Measurements from ENCODE around the gene GBP5. TPM values are rescaled to one million over a fixed set of nuclear protein-coding genes. Genes with fewer than 3 reads are reported as not detected.

The GBP5 gene
- polyA plus RNA-seq, 1 of the 3 experiments (the other 2 are of a cell fraction), result 0.08 TPM

DNA sequence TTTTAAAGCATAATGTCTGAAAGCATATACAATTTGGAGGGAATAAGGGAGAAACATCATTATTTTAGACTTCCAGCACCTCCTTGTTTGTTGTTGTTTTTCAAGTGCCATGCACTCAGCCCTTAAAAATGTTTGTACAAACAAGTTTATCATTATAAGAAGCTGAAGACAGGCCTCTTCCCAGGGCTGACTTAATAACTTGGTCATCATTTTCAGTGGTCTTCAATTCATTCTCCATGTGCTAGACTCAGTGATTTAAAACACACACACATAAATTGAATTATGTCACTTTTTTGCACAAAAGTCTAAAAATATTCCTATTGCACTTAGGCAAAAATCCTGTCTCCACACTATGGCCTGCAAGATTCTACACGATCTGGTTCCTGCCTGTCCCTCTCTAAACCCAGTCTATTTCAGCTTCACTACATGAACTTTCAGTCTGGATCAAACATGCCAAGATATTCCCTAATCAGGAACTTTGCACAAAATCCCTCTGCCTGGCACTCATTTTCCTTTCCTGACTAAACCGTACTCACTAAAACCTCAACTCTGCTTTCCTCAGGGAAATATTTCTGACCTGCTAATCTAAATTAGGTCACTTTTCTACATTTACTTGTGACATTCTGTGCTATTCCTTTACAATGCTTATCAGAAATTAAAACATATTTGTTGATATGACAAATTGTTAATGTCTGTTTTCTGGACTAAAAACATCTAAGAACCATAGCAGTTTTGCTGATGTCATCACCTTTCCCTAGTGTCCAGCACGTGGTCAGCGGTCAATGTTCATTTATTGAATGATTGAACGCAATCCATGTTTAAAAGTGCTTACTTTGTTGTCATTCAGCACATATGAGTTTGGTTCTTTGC is 14.8 kb upstream of the GBP5 start:
- H3K27me3 ChIP-seq (ENCODE audit: insufficient read depth), result no peaks in the 10 kb centered on the region; the same call in 1 of the 2 replicates
- H3K4me2 ChIP-seq, result no peak overlapping the region
- no peak for DNase-seq
- 66% methylated on average over 5 of the region's 5 CpGs for WGBS (ENCODE audit: low lambda C conversion rate)
- no peaks in the 10 kb centered on the region for H4K20me1 ChIP-seq (ENCODE audit: insufficient read depth)
- H2AFZ ChIP-seq (ENCODE audit: low read depth), result no peak overlapping the region
- no peaks in the 10 kb centered on the region for H3K36me3 ChIP-seq (replicated peaks in 1 of 2; ENCODE audit: control insufficient read depth in 1 of 2, insufficient read depth in 2 of 2, low read length in 1 of 2)
- ChIA-PET CTCF (no interaction called here), POLR2A (no interaction called here)
- H3K9ac ChIP-seq, result no peak overlapping the region
- H3K79me2 ChIP-seq (ENCODE audit: insufficient read depth), result no peaks in the 10 kb centered on the region
- no peaks in the 10 kb centered on the region for H3K9me3 ChIP-seq
- TF ChIP-seq GATA2 (CRISPR knock-in tag; IDR thresholded peaks at IDR 0.05) (no peak), SMC3 (IDR thresholded peaks at IDR 0.05; ENCODE audit: low read depth, low read length) (no peak), CHD2 (IDR thresholded peaks at IDR 0.05; ENCODE audit: low read length, partially characterized antibody) (no peak), NFIC (IDR thresholded peaks at IDR 0.05; ENCODE audit: borderline replicate concordance) (no peak), FOSL2 (IDR thresholded peaks at IDR 0.05; ENCODE audit: borderline replicate concordance, low read depth) (no peak), RXRA (IDR thresholded peaks at IDR 0.05; ENCODE audit: borderline replicate concordance, low read depth) (no peak), POLR2AphosphoS5 (IDR thresholded peaks at IDR 0.05; ENCODE audit: low read depth, low read length) (no peak), TAF1 (IDR thresholded peaks at IDR 0.05; ENCODE audit: borderline replicate concordance, low read depth, low read length) (no peak), EP300 (IDR thresholded peaks at IDR 0.05; ENCODE audit: borderline replicate concordance in 1 of 2, low read depth in 1 of 2, low read length in 1 of 2) (no peak), RCOR1 (IDR thresholded peaks at IDR 0.05; ENCODE audit: low read length) (no peak), EZH2phosphoT487 (IDR thresholded peaks at IDR 0.05; ENCODE audit: borderline replicate concordance, low read depth) (no peak)
- TF ChIP-seq, protein P1, sequence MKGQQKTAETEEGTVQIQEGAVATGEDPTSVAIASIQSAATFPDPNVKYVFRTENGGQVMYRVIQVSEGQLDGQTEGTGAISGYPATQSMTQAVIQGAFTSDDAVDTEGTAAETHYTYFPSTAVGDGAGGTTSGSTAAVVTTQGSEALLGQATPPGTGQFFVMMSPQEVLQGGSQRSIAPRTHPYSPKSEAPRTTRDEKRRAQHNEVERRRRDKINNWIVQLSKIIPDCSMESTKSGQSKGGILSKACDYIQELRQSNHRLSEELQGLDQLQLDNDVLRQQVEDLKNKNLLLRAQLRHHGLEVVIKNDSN (IDR thresholded peaks at IDR 0.05; ENCODE audit: borderline replicate concordance, low read depth), result no peak
- TF ChIP-seq, protein P2, sequence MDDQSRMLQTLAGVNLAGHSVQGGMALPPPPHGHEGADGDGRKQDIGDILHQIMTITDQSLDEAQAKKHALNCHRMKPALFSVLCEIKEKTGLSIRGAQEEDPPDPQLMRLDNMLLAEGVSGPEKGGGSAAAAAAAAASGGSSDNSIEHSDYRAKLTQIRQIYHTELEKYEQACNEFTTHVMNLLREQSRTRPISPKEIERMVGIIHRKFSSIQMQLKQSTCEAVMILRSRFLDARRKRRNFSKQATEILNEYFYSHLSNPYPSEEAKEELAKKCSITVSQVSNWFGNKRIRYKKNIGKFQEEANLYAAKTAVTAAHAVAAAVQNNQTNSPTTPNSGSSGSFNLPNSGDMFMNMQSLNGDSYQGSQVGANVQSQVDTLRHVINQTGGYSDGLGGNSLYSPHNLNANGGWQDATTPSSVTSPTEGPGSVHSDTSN (IDR thresholded peaks at IDR 0.05), result no peak
- TF ChIP-seq, protein P3, sequence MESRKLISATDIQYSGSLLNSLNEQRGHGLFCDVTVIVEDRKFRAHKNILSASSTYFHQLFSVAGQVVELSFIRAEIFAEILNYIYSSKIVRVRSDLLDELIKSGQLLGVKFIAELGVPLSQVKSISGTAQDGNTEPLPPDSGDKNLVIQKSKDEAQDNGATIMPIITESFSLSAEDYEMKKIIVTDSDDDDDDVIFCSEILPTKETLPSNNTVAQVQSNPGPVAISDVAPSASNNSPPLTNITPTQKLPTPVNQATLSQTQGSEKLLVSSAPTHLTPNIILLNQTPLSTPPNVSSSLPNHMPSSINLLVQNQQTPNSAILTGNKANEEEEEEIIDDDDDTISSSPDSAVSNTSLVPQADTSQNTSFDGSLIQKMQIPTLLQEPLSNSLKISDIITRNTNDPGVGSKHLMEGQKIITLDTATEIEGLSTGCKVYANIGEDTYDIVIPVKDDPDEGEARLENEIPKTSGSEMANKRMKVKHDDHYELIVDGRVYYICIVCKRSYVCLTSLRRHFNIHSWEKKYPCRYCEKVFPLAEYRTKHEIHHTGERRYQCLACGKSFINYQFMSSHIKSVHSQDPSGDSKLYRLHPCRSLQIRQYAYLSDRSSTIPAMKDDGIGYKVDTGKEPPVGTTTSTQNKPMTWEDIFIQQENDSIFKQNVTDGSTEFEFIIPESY (IDR thresholded peaks at IDR 0.05; ENCODE audit: borderline replicate concordance, low read depth), result no peak
- no peaks in the 10 kb centered on the region for H3K4me1 ChIP-seq (ENCODE audit: control insufficient read depth in 1 of 2, insufficient read depth in 2 of 2, low read depth in 1 of 2, low read length in 1 of 2)
- H3F3A ChIP-seq (replicated peaks; ENCODE audit: insufficient read depth), result no peaks in the 10 kb centered on the region
- no peak overlapping the region for H3K4me3 ChIP-seq (ENCODE audit: low read depth in 2 of 2, low read length in 1 of 2)
- H3K9me2 ChIP-seq, result no peaks in the 10 kb centered on the region
- no peak overlapping the region for H3K27ac ChIP-seq (ENCODE audit: low read depth in 2 of 2, low read length in 1 of 2)

Measured in SK-N-SH (cell line).